GM19395 (cell line): Measurements from ENCODE around the gene KIAA1328.

ENCODE experiments used
- ATAC-seq: cut with Tn5 transposase; IDR thresholded peaks from one replicate; pipeline ENCODE4 v1.9.1; 2021; ENCODE audit warnings: mild to moderate bottlenecking, moderate library complexity; ENCODE audit not compliant: unreplicated experiment

The KIAA1328 gene

GRCh38 chr18:37274309-37275236, 445.6 kb downstream of the KIAA1328 start:
- no peak for ATAC-seq

- no peak for ATAC-seq
These were observed 446.4 kb downstream of the KIAA1328 start for GRCh38 chr18:37275237-37275741.

- ATAC-seq, result no peak
These were observed 447.4 kb downstream of the KIAA1328 start for GRCh38 chr18:37276111-37276890.

GRCh38 chr18:37277804-37278203, 448.9 kb downstream of the KIAA1328 start:
- ATAC-seq, result no peak
